Stimulated activated CD4-positive, alpha-beta T cell treated with anti-CD3 and anti-CD28 coated beads, Interleukin-2, amount 100 ng/mL, for 48 hours (primary cell): ENCODE results near the gene APBB3.

Experiments used
- DNase-seq, 2 donors: peaks; one replicate each; pipeline ENCODE4 v3.0.0-alpha.2; 2020

Gene APBB3

DNA sequence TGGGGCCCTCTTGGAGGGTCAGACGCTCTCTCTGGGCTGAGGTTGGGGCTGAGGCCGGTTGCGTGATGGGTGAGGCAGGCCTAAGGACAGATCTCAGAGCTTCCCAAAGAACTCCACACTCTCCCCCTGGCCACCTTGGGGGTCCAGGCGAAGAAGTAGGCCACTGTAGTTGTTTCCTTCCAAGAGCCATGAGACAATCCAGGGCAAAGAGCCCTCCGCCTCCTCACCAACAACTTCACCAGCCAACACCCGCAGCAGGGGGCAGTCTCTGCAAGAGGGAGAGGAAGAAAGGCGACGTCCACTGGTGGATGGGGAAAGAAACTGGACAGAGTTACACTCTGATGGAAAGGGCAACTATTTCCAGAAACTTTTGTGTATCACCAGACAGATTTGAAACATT lies 10.9 kb upstream of the APBB3 start:
- DNase-seq, result no peak

DNA sequence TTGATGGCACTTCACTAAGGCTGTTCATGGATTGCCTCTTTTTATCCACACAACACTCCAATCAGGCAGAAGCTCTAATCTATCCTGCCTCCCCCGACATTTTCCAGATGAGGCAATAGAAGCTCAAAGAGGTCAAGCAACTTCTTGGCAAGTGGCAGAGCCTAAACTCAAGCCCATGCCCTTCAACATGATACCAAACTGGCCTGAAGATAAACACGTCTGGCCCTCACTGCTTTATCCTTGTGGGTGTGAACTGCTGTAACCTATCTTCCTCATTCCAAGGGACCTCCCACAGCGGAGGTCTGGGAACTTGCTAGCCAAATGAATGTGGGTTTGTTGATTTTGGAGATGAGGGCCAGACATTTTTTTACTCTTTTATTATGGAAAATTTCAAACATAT lies 9.8 kb upstream of the APBB3 start:
- DNase-seq, result no peak

DNA sequence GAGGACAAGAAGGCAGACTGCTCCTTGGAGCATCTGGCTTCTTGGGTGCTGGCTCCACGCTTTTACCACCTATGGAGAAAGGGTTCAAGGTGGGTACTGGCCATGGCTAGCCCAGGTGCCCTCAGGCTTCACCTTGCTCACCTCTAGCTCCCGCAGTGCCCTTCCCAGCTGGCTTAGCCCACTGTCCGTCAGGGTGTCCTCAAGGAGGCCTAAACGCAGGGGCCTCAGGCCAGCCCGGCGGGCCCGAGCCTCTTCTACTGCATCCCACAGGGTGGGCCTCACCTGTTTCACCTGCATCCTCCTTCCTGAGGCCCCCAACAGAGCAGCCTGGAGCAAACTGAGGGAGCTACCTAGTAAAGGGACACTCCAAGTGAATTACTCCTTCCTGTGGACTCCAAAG lies 9.3 kb upstream of the APBB3 start:
- no peak for DNase-seq

DNA sequence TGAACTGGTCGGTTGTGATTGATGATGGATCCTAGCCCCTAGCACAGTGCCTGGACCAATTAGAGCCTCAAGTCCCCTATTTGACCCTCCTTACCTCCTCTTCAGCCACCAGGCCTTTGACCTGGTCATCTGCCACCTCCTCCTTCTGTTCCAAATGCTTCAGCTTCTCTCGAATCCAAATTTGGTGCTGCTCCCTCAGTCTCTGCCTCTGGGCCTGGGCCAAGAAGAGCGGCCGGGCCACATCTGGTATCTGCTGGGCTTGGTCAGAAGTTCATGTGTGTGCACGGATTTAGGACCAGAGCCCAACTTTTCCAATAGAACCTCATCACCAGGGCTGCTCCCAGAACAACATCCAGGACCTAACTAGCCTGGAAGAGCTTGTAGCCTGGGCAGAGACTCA lies 6.7 kb upstream of the APBB3 start:
- no peak for DNase-seq

DNA sequence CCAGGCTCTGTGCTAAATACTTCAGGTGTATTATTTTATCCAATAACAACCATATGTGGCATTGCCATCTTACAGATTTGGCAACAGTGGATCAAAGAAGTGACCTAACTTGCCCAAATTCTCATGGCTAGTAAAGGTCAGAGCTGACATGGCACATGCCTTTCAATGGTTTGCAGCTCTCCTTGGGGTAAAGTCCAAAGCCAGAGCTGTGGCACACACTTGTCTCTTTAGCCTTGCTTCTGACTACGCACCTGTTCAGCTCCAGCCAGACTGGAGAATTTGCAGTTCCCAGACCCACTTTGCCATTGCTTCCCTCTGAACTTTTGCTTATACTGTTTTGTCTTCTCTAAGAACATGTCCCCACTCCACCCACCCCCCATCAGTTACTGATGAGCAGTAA lies 6.1 kb upstream of the APBB3 start:
- DNase-seq, result no peak

DNA sequence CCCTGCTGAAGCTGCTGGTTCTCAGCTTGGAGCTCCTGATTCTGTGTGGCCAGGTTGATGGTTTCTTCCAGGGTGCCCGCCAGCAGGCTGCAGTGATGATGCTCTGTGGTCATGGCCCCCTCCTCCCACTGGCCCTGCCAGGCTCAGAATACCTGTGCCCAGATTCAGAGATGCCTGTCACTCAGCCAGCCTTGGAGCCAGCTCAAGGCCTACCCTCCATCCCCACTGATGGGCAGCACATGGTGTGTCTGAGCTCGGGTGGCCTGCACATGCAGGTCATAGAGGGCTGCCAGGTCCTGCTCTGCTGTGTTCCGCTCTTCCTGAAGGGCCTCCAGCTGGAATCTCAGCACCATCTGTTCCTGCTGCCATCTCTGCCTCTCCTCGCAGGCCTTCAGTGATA lies 5.7 kb upstream of the APBB3 start:
- DNase-seq, result no peak

DNA sequence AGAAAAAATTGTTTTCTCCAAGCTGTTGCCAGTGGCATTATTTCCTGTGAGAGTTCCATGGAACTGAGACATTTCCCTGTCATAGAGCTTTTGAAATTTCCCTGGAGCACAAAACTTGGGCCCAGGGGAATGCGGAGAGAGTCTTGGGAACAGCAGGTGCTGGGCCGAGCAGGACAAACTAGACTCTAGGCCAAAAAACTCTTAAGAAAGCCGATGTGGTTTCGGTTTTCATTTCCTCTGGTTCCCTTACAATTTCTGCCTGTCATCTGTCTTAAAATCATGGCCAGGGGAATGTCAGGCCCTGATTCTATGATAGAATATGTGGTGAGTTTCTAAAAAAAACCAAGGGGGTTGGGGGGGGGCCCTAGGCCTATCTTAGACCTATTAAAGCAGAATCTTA lies 4.8 kb upstream of the APBB3 start:
- DNase-seq, result no peak

DNA sequence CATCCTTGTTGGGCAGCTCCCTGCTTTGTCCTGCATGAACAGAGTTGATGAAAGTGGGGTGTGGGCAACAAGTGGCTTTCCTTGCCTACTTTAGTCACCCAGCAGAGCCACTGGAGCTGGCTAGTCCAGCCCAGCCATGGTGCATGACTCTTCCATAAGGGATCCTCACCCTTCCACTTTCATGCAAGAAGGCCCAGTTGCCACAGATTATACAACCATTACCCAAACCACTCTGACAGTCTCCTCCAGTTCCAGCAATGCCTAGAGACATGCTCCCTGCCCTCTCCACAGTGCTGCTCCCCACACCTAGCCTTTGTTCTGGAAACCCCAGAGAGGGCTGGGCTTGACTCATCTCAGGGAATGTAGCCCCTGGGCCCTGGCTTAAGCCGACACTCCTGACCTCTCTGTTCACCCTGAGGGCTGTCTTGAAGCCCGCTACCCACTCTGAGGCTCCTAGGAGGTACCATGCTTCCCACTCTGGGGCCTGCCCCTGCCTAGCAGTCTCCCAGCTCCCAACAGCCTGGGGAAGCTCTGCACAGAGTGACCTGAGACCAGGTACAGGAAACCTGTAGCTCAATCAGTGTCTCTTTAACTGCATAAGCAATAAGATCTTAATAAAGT lies 4.2 kb upstream of the APBB3 start:
- no peak for DNase-seq

DNA sequence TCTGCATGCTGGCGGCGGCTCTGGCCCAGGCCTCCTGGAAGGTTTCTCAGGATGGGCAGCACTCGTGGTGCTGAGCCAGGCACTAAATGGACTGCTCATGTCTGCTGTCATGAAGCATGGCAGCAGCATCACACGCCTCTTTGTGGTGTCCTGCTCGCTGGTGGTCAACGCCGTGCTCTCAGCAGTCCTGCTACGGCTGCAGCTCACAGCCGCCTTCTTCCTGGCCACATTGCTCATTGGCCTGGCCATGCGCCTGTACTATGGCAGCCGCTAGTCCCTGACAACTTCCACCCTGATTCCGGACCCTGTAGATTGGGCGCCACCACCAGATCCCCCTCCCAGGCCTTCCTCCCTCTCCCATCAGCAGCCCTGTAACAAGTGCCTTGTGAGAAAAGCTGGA lies 3.5 kb upstream of the APBB3 start:
- DNase-seq, result no peak

DNA sequence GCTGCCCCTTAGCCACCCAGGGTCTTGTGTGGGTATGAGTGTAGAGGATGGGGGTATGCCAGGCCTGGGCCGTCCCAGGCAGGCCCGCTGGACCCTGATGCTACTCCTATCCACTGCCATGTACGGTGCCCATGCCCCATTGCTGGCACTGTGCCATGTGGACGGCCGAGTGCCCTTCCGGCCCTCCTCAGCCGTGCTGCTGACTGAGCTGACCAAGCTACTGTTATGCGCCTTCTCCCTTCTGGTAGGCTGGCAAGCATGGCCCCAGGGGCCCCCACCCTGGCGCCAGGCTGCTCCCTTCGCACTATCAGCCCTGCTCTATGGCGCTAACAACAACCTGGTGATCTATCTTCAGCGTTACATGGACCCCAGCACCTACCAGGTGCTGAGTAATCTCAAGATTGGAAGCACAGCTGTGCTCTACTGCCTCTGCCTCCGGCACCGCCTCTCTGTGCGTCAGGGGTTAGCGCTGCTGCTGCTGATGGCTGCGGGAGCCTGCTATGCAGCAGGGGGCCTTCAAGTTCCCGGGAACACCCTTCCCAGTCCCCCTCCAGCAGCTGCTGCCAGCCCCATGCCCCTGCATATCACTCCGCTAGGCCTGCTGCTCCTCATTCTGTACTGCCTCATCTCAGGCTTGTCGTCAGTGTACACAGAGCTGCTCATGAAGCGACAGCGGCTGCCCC lies 2.9 kb upstream of the APBB3 start:
- no peak for DNase-seq

DNA sequence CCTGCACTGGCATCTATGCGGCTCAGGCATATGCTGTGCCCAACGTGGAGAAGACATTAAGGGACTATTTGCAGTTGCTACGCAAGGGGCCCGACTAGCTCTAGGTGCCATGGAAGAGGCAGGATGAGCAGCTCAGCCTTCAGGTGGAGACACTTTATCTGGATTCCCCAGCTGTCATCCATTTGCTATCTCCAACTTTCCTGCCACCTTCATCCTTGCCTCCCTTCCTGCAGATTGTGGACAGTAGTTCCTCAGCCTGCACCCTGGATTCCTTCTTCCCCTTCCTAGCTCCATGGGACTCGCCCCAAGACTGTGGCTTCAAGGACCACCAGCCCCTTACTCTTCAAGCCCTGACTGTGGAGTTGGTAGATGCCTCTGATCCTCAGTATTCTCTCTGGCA lies 2.3 kb upstream of the APBB3 start:
- no peak for DNase-seq

DNA sequence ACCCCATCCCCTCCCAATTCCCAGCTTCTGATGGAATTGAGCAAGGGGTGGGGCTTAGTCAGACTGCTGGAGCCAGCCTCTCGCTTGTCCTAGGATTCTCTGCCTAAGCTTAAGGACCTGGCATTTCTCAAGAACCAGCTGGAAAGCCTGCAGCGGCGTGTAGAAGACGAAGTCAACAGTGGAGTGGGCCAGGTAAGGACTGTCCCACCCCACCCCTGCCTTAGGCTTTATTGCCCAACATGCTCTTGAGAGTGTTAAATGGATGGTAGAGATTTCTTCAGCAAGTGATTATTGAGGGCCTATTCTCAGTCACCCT lies 1.3 kb upstream of the APBB3 start:
- DNase-seq, result no peak

DNA sequence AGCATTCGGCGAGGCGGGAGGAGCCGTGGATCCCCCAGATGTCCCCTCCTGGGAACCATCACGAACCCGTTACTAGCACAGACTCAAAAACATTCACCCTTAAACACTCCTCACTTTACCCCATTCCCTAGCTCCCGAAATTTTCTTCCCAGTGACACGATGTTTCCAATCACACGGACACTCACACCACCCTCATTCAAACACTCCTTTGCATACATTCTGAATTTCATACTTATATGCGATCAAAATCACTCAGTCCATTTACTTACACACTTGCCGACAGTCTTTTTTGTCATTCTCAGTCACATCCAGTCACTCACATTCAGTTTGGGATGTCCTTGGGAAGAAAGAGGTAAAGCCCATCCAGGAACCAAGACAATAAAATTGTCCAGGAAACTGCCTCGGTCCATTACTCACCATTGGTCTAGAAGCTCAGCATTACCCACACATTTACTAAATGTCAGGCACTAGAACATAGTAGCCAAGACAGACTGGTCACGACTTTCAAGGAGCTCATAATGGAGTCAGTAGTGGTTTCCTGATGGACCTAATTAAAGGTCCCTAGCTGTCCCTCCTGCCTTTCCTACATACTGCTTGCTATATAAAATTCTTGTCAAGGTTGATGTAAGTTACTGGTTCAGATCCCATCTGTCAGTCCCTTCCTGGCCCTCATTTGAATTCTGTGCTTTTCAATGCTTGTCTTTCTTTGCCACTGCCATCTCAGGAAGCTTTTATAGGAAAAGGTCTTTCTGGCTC lies 804 bp upstream of the APBB3 start:
- DNase-seq, result no peak

DNA sequence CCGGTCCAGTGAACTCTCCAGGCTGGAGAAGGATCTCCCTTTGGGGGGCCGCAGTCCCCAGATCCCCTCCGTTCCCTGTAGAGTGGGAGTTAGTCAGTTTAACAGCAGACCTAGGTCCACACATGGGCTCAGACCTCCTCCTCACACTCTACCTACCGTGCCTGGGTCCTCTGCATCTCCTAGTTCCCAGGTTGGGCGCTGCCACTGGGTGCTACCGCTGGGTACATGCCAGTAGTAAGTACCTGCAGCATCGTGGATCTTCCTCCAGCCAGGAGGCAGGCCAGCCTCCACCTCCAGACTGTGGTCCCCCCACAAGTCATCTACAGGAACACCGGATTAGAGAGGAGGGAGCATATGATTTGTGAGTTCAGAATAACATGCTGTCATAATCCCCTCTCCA lies 802 bp downstream of the APBB3 start:
- no peak for DNase-seq

DNA sequence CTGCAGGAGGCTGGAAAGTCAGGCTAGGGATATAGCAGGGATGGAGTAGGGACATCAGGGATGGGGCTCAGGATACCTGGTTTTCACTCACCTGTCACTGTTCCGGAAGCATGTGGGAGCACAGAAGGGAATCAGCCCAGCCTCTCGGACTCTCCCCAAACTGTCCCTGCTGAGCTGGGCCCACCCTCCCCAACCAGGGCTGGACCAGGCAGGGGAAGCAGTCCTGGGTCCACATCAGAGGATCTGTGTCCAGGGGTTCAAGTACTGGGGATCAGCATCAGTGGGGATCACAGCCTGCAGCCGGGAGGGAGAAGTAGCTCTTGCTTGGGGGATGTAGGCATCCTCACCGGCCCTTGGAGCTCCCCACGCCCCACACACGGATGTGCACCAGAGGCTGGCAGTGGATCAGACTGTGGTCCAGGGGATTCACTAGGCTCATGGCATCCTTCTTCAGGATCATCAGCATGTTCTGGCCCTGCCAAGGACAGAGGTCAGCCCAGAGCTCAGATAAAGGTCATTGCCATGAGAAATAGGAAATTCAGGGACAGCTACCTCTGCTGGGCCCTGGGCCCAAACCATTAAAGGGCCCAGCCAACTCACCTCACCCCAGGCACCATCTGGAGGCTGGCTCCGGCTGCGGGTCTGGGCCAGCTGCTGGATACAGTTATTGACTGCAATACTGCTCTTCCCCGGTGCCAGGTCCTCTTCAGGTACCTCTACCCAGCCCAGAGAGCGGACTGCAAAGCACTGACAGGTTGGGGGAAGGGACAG lies 2.5 kb downstream of the APBB3 start:
- DNase-seq, result no peak

DNA sequence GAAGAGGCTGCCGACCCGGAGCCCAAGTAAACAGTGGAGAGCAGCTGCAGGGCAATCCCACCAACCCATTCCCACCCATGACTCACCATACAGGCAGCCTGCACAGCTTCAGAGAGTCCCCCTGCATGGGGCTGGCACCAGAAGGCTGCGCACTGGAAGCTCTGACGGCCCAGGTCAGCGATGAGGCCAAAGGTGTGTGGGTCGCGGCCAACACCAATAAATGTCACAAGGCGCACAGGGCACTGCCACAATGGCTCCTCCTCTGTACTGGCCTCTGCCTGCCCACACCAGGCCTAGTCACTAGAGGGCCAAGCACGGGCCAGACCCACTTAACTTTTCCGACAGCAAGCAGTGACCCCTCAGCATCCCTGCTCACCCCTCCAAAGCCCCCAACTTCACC lies 4.2 kb downstream of the APBB3 start:
- DNase-seq, result no peak

DNA sequence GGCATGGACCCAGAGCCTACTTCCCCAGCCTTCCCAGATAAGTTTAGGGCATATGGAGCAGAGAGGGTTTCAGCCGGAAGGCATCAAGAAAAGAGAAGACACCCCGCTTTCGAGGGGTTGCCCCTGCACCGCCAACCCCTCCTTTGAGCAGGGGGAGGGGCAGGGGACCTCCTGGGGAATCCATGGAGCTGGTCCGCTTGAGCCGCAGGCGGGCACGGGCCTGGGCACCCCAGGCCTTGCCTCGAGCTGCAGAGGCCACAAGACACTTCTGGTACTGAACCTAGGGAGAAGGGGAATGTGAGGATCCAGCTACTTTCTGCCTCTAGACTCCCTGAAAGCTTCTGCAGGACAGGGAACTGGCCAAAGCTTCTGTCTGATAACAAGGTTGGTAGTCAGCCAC lies 5.9 kb downstream of the APBB3 start:
- no peak for DNase-seq

DNA sequence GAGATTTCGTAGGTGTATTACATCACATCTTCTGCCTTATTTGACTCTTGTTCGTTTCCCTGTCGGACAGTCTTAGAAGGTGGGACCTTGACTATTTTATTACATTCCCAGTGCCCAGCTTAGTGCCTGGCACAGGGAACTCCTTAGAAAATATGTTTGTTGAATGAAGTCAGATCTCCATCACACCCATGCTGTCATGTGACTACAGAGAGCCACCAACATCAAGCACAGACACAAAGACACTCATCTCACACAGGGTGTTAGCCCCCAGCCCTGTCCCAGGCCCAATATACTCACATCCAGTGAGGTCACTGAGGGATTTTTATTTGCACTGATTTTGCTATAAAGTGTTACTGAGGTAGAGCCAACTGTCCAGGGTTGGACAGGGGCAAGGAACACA lies 6.4 kb downstream of the APBB3 start:
- DNase-seq, result no peak

DNA sequence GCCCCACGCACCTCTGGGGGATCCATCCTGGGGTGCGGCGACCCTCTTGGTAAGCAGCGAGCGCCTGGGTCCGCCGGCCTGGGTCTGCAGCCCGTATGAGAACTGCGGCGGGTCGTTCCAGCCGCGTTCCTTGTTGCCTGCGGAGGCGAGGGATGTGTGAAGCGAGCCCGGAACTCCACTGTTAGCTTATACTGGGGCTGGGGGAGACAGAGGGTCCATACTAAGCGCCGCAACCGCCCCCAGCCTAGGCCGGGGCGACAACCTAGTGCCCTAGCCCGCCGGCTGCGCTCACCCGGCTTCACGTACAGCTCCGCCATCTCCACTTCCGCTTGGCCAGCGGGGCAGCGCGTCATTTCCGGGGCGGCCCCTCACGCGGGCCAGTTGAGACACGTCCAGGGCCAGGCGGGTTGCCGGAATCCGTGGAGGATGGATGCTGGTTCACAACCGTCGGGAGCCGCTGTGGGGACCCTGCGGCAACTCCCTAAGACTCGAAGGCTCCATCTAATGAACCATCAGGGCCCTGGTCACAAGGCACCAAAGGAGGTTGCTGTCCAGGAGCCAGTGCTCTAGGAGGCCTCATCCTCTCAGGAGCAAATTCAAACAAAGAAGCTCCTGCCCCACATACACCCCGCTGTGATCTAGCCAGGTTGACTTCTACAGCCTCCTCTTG lies 7.1 kb downstream of the APBB3 start, which contains the start of gene SRA1:
SRA1 (minus strand) TSS at position 338 of the 670 bp plus-strand sequence; CDS start at position 317, 21 bp downstream.
- peak; percentile 83 to 85 for DNase-seq

DNA sequence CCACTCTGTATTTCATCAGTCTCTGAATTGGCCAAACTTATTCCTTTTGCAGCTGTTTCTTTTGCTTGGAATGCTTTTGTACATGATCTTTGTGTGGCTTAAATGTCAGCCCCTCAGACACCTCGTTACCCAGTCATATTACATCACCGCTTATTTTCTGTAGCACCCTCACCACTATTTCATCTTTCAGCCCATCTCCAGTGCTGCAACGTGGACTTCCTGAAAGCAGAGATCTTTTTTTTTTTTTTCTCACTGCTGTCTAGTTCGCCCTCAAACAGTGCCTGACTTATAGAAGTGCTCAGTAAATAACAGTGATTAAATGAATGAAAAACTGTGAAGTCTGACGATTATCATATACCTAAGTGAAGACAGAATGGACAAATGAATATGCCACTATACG lies 8.0 kb downstream of the APBB3 start:
- no peak for DNase-seq

DNA sequence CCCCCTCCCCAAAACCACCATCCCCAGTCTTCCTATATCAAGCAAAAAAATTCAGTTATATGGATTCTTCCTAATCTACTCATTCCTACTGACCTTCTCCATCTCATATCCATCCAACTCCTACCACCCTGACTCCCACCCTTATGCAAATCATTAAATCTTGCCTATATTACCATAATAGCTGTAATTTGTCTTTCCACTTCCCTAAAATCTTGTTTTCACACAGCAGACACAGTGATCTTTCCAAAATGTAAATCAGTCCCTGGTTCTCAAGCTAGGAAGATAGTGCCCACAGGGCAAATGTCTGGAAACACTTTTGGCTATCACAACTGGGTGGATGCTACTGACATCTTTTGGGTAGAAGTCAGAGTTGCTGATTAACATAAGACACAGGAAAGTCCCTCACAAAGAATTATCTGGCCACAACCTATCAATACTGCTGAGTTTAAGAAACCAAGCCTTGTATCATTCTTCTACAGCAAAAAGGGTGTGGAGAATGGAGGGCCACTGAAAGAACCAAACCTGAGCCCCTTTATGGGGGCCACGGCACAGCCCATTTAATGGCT lies 8.6 kb downstream of the APBB3 start:
- no peak for DNase-seq

DNA sequence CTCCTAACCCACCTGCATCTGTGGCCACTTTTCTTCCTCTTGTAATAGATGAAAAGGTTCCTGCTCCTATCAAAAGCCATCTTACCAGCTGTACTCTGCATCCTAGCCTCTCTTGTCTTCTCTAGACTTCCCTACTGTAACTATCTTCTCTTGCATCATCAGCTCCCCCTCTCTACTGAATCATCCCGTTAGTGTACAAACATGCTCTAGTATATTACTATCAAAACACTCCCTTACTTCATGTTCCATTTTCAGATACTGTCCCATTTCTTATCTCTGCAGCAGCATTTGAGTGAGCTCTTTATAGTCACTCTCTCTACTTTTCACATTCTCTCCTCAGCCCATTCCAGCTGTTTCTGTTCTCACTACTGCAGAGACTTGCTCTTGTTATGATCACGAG lies 9.9 kb downstream of the APBB3 start:
- DNase-seq, result no peak

DNA sequence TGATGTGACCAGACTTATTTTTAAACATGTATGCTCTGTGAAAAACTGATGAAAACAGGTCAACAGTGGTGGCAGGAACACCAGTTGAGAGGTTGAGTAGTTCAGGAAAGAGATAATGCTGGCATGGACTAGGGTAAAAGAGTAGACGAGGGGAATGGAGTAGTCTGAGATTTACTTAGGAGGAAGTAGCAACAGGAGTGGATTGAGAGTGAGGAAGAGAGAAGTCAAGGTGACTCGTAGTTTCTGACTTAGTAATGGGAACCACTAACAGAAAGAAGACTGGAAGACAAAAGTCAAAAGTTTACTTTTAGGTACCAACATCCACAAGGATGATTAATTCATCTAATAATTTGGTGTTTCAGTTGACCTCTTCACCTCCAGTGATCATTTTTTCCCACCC lies 10.7 kb downstream of the APBB3 start:
- DNase-seq, result no peak
